HG02870 (cell line): ENCODE data around the gene KRTAP2-4.
"Not testable (repeated sequence)": the region's sequence is repeated elsewhere in the genome, so short reads cannot be mapped to it uniquely, and the experiment has no call there.

Experiments
- ATAC-seq: cut with Tn5 transposase; IDR thresholded peaks from one replicate; pipeline ENCODE4 v1.9.1; 2021; ENCODE audit warnings: mild to moderate bottlenecking, moderate library complexity; ENCODE audit not compliant: unreplicated experiment

Gene KRTAP2-4

GRCh38 chr17:41073676-41074075, 8.0 kb upstream of the KRTAP2-4 start:
- ATAC-seq: no peak

- ATAC-seq: no peak
Observed at GRCh38 chr17:41071606-41072360, 6.1 kb upstream of the KRTAP2-4 start.

- ATAC-seq: no peak
Observed at GRCh38 chr17:41069031-41069430, 3.4 kb upstream of the KRTAP2-4 start.

- no peak for ATAC-seq
Observed at GRCh38 chr17:41067281-41067680, 1.6 kb upstream of the KRTAP2-4 start.

GRCh38 chr17:41065016-41065689, 526 bp downstream of the KRTAP2-4 start:
- ATAC-seq: not testable (repeated sequence)

- no peak for ATAC-seq
Observed at GRCh38 chr17:41064301-41064700, 1.4 kb downstream of the KRTAP2-4 start.

- ATAC-seq: no peak
Observed at GRCh38 chr17:41063449-41063848, 2.2 kb downstream of the KRTAP2-4 start.

- ATAC-seq: no peak
Observed at GRCh38 chr17:41061964-41062363, 3.7 kb downstream of the KRTAP2-4 start.

GRCh38 chr17:41060052-41060604, 5.6 kb downstream of the KRTAP2-4 start, which contains the start of gene KRTAP2-3:
Gene KRTAP2-3, minus strand, starts transcription at chr17:41060114. Its CDS starts 64 bp downstream, at chr17:41060050.
- no peak for ATAC-seq

- ATAC-seq: not testable (repeated sequence)
Observed at GRCh38 chr17:41059276-41060051, 6.2 kb downstream of the KRTAP2-4 start.

GRCh38 chr17:41058741-41059140, 6.9 kb downstream of the KRTAP2-4 start:
- ATAC-seq: no peak

- ATAC-seq: no peak
Observed at GRCh38 chr17:41057547-41057946, 8.1 kb downstream of the KRTAP2-4 start.

GRCh38 chr17:41055130-41055529, 10.5 kb downstream of the KRTAP2-4 start, which contains the start of gene KRTAP2-2:
Gene KRTAP2-2, minus strand, starts transcription at chr17:41055230. Its CDS starts 19 bp downstream, at chr17:41055211.
- not testable (repeated sequence) for ATAC-seq

- not testable (repeated sequence) for ATAC-seq
Observed at GRCh38 chr17:41054556-41054955, 11.1 kb downstream of the KRTAP2-4 start.

GRCh38 chr17:41054025-41054424, 11.7 kb downstream of the KRTAP2-4 start:
- no peak for ATAC-seq

GRCh38 chr17:41052566-41052965, 13.1 kb downstream of the KRTAP2-4 start:
- ATAC-seq: no peak

- no peak for ATAC-seq
Observed at GRCh38 chr17:41049110-41049509, 16.6 kb downstream of the KRTAP2-4 start.

GRCh38 chr17:41048441-41048840, 17.2 kb downstream of the KRTAP2-4 start:
- ATAC-seq: no peak

- not testable (repeated sequence) for ATAC-seq
Observed at GRCh38 chr17:41046735-41047465, 18.8 kb downstream of the KRTAP2-4 start, which contains the start of gene KRTAP2-1. Gene KRTAP2-1, minus strand, starts transcription at chr17:41047316. Its CDS starts 49 bp downstream, at chr17:41047267.

- ATAC-seq: no peak
Observed at GRCh38 chr17:41042953-41043352, 22.7 kb downstream of the KRTAP2-4 start.
